Rectal smooth muscle tissue (tissue), 1 donor: ENCODE results near the gene BRICD5.
A peak's percentile ranks its signal among the peaks of the same experiment; 100 is the strongest.

ENCODE experiments used
- H3K27ac ChIP-seq: one replicate; pipeline ENCODE4 v1.7.0; 2013; ENCODE audit warnings: low read depth, low read length, inconsistent platforms
- H3K27me3 ChIP-seq: one replicate; pipeline ENCODE4 v1.7.0; 2013; ENCODE audit warnings: low read length; ENCODE audit not compliant: control insufficient read depth, insufficient read depth
- H3K36me3 ChIP-seq: one replicate; pipeline ENCODE4 v1.7.0; 2013; ENCODE audit warnings: low read length; ENCODE audit not compliant: control insufficient read depth, insufficient read depth
- H3K4me1 ChIP-seq: one replicate; pipeline ENCODE4 v1.7.0; 2013; ENCODE audit warnings: low read length; ENCODE audit not compliant: control insufficient read depth, insufficient read depth
- H3K4me3 ChIP-seq: one replicate; pipeline ENCODE4 v1.7.0; 2013; ENCODE audit warnings: low read length
- H3K9ac ChIP-seq: one replicate; pipeline ENCODE4 v1.7.0; 2013; ENCODE audit warnings: low read length

Gene BRICD5

DNA sequence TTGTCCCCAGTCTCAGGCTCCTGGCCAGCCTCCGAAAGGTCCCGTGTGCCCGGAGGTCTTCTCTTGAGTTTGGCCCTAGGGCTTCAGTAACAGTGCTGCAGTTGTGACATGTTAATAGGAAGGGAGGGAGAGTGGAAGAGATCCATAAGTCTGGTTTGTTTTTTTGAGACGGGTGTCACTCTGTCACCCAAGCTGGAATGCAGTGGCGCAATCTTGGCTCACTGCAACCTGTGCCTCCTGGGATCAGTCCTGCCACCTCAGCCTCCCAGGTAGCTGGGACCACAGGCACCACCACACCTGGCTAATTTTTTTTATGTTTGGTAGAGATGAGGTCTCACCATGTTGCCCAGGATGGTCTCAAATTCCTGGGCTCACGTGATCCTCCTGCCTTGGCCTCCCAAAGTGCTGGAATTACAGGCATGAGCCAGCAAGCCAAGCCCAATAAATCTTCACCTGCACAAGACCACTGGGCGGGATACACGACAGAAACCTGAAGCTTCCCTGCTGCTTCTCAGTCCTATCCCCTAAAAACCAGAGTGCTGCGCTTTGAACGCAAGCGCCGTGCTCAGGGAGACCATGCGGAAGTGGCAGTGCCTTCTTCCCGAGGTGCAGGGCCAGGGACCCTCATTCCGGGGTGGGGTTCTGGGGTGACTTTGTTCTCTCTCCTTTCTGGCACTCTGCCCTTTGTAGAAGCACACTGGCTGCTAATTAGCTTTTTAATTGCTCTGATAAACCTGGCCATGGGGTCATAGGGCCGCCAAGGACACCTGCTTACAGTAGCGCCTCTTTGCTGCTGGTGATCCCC lies 44.2 kb downstream of the BRICD5 start:
- Histone ChIP-seq H3K4me1 (peaks cover 2% of the 10 kb centered on the region), H3K36me3 (peaks cover 5% of the 10 kb centered on the region), H3K9ac (no peak overlapping the region), H3K4me3 (no peak overlapping the region), H3K27me3 (no peaks in the 10 kb centered on the region), H3K27ac (no peak overlapping the region)

DNA sequence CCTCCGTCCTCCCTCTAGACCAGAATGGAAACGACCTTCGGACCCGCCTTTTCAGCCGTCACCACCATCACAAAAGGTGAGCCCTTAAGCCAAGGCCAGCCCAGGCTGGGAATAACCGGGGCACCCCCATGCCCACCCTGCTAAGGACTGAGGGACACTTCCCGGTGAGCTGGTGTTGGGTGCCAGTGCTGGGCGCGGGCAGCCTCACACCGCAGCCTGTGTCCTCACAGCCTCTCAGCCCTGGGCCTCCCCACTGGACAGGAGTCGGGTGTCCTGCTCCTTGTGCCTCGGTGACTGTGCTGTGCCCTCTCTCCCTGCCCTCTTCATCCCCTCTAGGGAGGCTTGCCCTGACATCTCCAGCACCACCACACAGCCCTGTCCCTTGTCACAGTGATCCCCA lies 44.8 kb downstream of the BRICD5 start:
- H3K27ac ChIP-seq, result no peak overlapping the region
- H3K4me1 ChIP-seq, result peaks cover 5% of the 10 kb centered on the region
- H3K4me3 ChIP-seq, result no peak overlapping the region
- peaks cover 5% of the 10 kb centered on the region for H3K36me3 ChIP-seq
- no peak overlapping the region for H3K9ac ChIP-seq
- no peaks in the 10 kb centered on the region for H3K27me3 ChIP-seq

DNA sequence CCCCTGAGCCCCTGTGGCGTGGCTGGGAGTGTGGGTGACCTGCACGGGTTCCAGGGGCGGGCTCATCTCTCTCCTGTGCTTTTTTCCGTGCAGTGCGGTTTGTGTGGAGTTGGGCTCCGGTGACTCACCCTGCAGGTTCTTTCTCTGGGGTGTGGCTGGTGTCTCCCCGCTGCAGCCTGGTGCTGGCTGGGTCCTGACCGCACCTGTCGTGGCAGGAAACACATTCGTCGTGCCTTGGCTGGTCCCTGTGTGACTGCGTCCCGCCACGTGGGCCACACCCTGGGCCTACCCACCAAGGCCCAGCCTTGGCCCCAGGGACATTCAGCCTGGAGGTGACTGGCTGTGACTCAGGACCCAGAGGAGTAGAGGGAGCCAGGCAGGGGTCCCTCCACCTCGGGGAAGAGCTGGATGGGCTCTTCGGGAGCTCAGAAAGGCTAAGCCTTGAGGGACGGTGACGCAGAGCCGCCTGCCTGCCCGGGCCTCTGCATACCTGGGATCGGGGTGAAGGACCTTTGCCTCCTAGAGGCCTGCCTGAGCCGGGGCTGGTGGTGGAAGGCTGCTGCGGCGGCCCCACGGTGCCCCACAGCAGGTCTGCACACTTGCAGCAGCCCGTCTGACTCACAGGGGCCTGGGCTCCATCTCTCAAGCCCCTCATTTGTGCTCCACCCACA lies 47.3 kb downstream of the BRICD5 start:
- no peaks in the 10 kb centered on the region for H3K27me3 ChIP-seq
- no peak overlapping the region for H3K27ac ChIP-seq
- peaks cover 2% of the 10 kb centered on the region for H3K36me3 ChIP-seq
- no peak overlapping the region for H3K9ac ChIP-seq
- no peak overlapping the region for H3K4me3 ChIP-seq
- H3K4me1 ChIP-seq, result peaks cover 20% of the 10 kb centered on the region

DNA sequence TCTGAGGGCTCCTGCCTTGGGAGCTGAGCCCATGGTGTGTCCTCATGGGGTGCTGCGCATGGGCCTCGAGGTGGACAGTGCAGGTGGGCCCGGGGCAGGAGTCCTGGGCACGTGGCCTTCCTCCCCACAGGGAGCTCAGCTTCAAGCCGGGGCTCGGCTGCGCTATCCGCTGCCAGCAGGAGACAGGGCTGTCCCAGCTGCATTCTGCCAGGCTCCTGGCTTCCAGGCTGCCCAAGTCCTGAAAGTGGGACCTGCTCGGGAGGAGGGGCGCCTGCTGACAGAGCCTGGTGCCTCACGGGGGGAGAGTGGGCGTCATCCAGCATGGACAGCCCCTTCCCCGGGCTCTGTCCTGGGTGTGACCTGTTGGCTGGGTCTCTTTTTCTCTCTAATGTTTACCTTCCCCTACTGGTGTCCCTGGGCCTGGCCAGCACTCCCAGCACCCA lies 48.0 kb downstream of the BRICD5 start:
- Histone ChIP-seq H3K36me3 (no peaks in the 10 kb centered on the region), H3K4me1 (peaks cover 27% of the 10 kb centered on the region), H3K9ac (no peak overlapping the region), H3K27ac (no peak overlapping the region), H3K4me3 (no peak overlapping the region), H3K27me3 (no peaks in the 10 kb centered on the region)

DNA sequence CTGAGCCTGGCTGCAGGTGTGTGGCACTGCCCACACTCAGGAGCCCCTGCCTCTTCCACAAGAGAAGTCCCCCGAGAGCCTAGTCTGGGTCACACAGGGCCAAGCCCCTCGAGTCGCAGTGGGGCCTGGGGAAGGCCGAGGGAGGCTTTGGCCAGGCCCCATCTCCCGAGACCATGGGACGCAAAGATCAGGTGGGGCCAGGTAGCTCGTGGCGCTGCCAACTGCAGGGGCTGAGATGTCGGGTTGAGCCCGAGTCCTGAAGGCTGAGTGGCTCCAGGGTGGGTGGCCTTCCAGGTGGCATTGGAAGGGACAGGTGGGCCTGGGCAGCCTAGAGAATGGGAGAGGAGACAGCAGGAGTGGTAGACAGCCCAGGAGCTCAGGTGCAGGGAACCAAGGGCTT lies 48.8 kb downstream of the BRICD5 start:
- Histone ChIP-seq H3K4me1 (peaks cover 35% of the 10 kb centered on the region), H3K27me3 (no peaks in the 10 kb centered on the region), H3K4me3 (no peak overlapping the region), H3K27ac (no peak overlapping the region), H3K36me3 (no peaks in the 10 kb centered on the region), H3K9ac (no peak overlapping the region)

DNA sequence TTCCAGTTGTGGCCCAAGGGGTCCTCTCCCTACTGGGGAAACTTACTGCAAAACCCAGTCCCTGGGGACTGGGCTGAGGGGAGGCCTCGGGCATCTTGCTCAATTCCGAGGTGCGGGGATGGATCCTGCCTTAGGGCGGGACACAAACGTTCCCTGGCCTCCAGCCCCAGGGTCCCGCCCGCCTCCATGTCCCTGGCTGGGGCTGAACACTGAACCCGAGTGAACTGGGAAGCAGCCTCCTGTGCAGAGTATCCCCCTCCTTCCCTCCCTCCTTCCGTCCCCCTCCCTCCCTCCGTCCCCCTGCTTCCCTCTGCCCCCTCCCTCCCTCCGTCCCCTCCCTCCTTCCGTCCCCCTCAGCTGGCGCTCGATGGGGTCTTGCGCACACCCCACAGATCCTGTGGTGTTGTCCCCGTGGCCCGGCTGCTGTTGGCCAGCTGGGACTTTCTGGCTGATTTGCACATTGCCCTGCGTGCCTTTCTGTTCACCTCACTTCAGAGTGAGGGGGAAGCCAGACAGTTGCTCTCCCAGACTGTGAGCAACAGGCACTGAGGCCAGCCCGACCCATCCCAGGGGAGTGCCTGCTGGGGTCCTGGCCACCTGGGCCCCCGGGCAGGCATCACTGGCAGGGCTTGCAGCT lies 49.6 kb downstream of the BRICD5 start:
- H3K4me3 ChIP-seq, result peak overlapping the region; percentile 15
- no peaks in the 10 kb centered on the region for H3K27me3 ChIP-seq
- no peaks in the 10 kb centered on the region for H3K36me3 ChIP-seq
- H3K4me1 ChIP-seq, result peaks cover 41% of the 10 kb centered on the region
- H3K27ac ChIP-seq, result peak overlapping the region; percentile 45
- no peak overlapping the region for H3K9ac ChIP-seq
